ENCODE data around the gene CHIA.

- TF ChIP-seq CHCHD3 (CRISPR knock-in tag; IDR thresholded peaks at IDR 0.05) (no peak), TFE3 (CRISPR knock-in tag; IDR thresholded peaks at IDR 0.05) (no peak), UBTF (IDR thresholded peaks at IDR 0.05; ENCODE audit: borderline replicate concordance in 1 of 2, low read depth in 2 of 2, low read length in 2 of 2) (no peak), SMARCE1 (IDR thresholded peaks at IDR 0.05) (no peak), FOXM1 (IDR thresholded peaks at IDR 0.05; ENCODE audit: low read depth) (no peak), FOXM1 (CRISPR knock-in tag; IDR thresholded peaks at IDR 0.05; ENCODE audit: low read depth) (no peak)
Measured at GRCh38 chr1:111253876-111254275, 36.8 kb upstream of the CHIA start.
